Endodermal cell (in vitro differentiated cells): ENCODE results near the gene SLIT1. TPM values are rescaled to one million over a fixed set of nuclear protein-coding genes. Genes with fewer than 3 reads are reported as not detected.

Experiments
- DNase-seq: peaks from one replicate; pipeline ENCODE4 v3.0.0-alpha.2; 2017
- H3K27ac ChIP-seq: 2 replicates; pipeline ENCODE4 v1.5.1; 2013; ENCODE audit warnings: mild to moderate bottlenecking, low read depth, low read length, moderate library complexity
- H3K27me3 ChIP-seq: 2 replicates; pipeline ENCODE4 v1.6.1; 2013; ENCODE audit warnings: mild to moderate bottlenecking, low read length, moderate library complexity; ENCODE audit not compliant: insufficient read depth, control insufficient read depth, poor library complexity, severe bottlenecking
- H3K36me3 ChIP-seq: 2 replicates; pipeline ENCODE4 v1.7.0; 2013; ENCODE audit warnings: mild to moderate bottlenecking, low read length, moderate library complexity; ENCODE audit not compliant: control insufficient read depth, insufficient read depth
- H3K4me1 ChIP-seq: one replicate; pipeline ENCODE4 v1.7.0; 2013; ENCODE audit warnings: low read length; ENCODE audit not compliant: control insufficient read depth, insufficient read depth
- H3K4me3 ChIP-seq: 2 replicates; pipeline ENCODE4 v1.5.1; 2013; ENCODE audit warnings: mild to moderate bottlenecking, low read length, moderate library complexity
- H3K9ac ChIP-seq: 2 replicates; pipeline ENCODE4 v1.6.1; 2013; ENCODE audit warnings: mild to moderate bottlenecking, low read length, moderate library complexity; ENCODE audit not compliant: poor library complexity, severe bottlenecking; ENCODE audit errors: extremely low read depth
- H3K9me3 ChIP-seq: 2 replicates; pipeline ENCODE4 v1.6.1; 2013; ENCODE audit warnings: mild to moderate bottlenecking, low read length, moderate library complexity; ENCODE audit not compliant: control insufficient read depth
- H3K27ac Mint-ChIP-seq: 2 replicates; pipeline ENCODE4 v1.8.0; 2020; ENCODE audit warnings: mixed read lengths
- H3K27me3 Mint-ChIP-seq: 2 replicates; pipeline ENCODE4 v1.8.0; 2021; ENCODE audit warnings: mild to moderate bottlenecking, mixed read lengths; ENCODE audit not compliant: insufficient read depth
- H3K36me3 Mint-ChIP-seq: 2 replicates; pipeline ENCODE4 v1.8.0; 2020; ENCODE audit warnings: low read depth, mixed read lengths
- H3K4me1 Mint-ChIP-seq: 2 replicates; pipeline ENCODE4 v1.8.0; 2020; ENCODE audit warnings: mixed read lengths
- H3K4me3 Mint-ChIP-seq: 2 replicates; pipeline ENCODE4 v1.8.0; 2020; ENCODE audit warnings: mild to moderate bottlenecking, moderate library complexity, mixed read lengths
- H3K9me3 Mint-ChIP-seq: 2 replicates; pipeline ENCODE4 v1.8.0; 2020; ENCODE audit warnings: mild to moderate bottlenecking, mixed read lengths
- WGBS, 2 experiments: methylation state at CpG; one replicate each; pipeline versions ENCODE4 v1.1.5 to v1.1.7; 2013; ENCODE audit warnings: missing lambda C conversion rate in 2 of 2, mixed read lengths in 1 of 2; ENCODE audit not compliant: insufficient coverage in 1 of 2, insufficient read length in 1 of 2; 5-methylcytosine and 5-hydroxymethylcytosine counted together
- total RNA-seq, 2 donors: library from RNA; stranded (reverse); fragmentation: NEBNext Ultra II Directional in 1 of 2; extraction: Animal tissue kit (Norgen Biotek cat#: 25700) in 1 of 2; gene quantifications; 2 replicates in 1 of 2; 3 replicates in 1 of 2; pipeline ENCODE4 v1.2.1, GENCODE V29; 2021
- TF ChIP-seq, protein P1 (sequence below): fragments of 200-600 bp; sonication (generic); conservative IDR thresholded peaks from 2 replicates; pipeline ENCODE4 v1.5.0; 2021; ENCODE audit warnings: antibody characterized with exemption, mild to moderate bottlenecking

Gene SLIT1
- total RNA-seq, 2 donors from 2014 or later: 0.97 to 2.4 TPM

DNA sequence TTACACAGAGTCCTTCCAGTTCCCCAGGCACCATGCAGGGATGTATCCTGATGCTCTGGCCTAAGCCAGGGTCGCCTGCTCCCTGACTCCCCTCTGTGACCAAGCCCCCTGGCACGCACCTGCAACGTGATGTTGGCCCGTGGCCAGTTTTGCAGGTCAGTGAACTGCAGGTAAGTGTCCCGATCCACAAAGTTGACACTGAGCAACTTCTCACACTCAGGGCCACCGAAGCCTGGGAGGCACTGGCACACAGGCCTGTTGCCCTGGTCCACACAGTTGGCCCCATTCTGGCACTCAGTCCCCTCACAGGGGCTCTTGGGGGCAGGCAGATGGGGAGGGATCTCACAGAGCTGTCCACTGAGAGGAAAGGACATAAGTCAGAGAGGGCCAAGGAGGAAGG lies 179.4 kb downstream of the SLIT1 start:
- Mint-ChIP-seq H3K27ac (no peak overlapping the region), H3K36me3 (no peaks in the 10 kb centered on the region), H3K9me3 (peaks cover 12% of the 10 kb centered on the region), H3K4me3 (no peak overlapping the region), H3K27me3 (no peaks in the 10 kb centered on the region), H3K4me1 (no peaks in the 10 kb centered on the region)
- H3K9ac ChIP-seq: no peak overlapping the region
- TF ChIP-seq, protein P1, sequence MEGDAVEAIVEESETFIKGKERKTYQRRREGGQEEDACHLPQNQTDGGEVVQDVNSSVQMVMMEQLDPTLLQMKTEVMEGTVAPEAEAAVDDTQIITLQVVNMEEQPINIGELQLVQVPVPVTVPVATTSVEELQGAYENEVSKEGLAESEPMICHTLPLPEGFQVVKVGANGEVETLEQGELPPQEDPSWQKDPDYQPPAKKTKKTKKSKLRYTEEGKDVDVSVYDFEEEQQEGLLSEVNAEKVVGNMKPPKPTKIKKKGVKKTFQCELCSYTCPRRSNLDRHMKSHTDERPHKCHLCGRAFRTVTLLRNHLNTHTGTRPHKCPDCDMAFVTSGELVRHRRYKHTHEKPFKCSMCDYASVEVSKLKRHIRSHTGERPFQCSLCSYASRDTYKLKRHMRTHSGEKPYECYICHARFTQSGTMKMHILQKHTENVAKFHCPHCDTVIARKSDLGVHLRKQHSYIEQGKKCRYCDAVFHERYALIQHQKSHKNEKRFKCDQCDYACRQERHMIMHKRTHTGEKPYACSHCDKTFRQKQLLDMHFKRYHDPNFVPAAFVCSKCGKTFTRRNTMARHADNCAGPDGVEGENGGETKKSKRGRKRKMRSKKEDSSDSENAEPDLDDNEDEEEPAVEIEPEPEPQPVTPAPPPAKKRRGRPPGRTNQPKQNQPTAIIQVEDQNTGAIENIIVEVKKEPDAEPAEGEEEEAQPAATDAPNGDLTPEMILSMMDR: no peak
- no peaks in the 10 kb centered on the region for H3K36me3 ChIP-seq
- H3K4me1 ChIP-seq: no peaks in the 10 kb centered on the region
- H3K9me3 ChIP-seq: peaks cover 15% of the 10 kb centered on the region
- H3K4me3 ChIP-seq: no peak overlapping the region
- H3K27me3 ChIP-seq: no peaks in the 10 kb centered on the region
- H3K27ac ChIP-seq: no peak overlapping the region
- 82 to 86% methylated on average over 6 of the region's 6 CpGs for WGBS, 2 experiments
- peak; percentile 29 for DNase-seq

DNA sequence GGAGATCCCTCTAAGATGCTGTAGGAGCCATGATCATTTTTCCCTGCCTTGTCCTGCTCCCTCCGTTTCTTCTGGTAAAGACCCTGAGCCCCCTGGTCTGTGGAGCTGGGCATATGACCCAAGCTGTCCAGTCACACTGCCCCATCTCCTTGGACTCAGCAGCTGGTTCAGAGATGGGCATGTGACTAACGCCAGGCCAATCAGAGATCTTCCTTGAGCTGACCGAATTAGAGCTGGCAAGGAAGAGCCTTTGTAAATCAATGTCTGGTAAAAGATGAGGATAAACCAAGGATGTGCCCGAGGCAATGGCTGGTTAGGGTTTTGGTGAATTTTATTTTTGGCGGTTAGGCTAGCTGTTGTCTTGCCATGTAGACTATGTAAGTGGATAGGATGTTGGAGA lies 180.4 kb downstream of the SLIT1 start:
- Mint-ChIP-seq H3K4me3 (no peak overlapping the region), H3K27me3 (no peaks in the 10 kb centered on the region), H3K9me3 (peaks cover 12% of the 10 kb centered on the region), H3K4me1 (no peaks in the 10 kb centered on the region), H3K27ac (no peak overlapping the region), H3K36me3 (no peaks in the 10 kb centered on the region)
- H3K27me3 ChIP-seq: no peaks in the 10 kb centered on the region
- WGBS, 2 experiments: 82 to 86% methylated on average over 4 to 5 of the region's 5 CpGs
- H3K4me1 ChIP-seq: no peaks in the 10 kb centered on the region
- no peak overlapping the region for H3K9ac ChIP-seq
- H3K27ac ChIP-seq: no peak overlapping the region
- TF ChIP-seq, protein P1: no peak
- no peaks in the 10 kb centered on the region for H3K36me3 ChIP-seq
- peaks cover 15% of the 10 kb centered on the region for H3K9me3 ChIP-seq
- DNase-seq: no peak
- no peak overlapping the region for H3K4me3 ChIP-seq

DNA sequence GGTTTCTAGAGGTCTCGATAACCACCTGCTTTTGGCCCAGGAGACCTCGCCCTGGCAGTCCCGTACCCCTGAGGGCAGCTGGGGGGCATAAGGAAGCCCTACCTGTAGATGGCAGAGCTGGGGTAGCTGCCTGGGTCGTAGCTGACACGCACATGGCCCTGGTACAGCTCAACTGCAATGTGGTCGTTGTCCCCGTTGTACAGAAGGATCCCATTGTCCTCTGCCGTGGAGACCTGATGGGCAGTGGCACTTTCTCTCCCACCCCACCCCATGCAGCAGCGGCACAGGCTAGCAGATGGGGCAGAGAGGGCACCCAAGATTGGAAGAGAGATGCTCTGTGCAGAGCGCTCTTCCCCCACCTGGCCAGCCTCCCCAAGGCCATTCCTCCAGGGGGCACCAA lies 181.2 kb downstream of the SLIT1 start:
- Histone ChIP-seq H3K4me1 (no peaks in the 10 kb centered on the region), H3K27ac (no peak overlapping the region), H3K9me3 (peaks cover 15% of the 10 kb centered on the region), H3K27me3 (no peaks in the 10 kb centered on the region), H3K9ac (no peak overlapping the region), H3K4me3 (no peak overlapping the region), H3K36me3 (no peaks in the 10 kb centered on the region)
- H3K27ac Mint-ChIP-seq: no peak overlapping the region
- peaks cover 12% of the 10 kb centered on the region for H3K9me3 Mint-ChIP-seq
- H3K4me1 Mint-ChIP-seq: no peaks in the 10 kb centered on the region
- peak; percentile 34 for DNase-seq
- H3K36me3 Mint-ChIP-seq: no peaks in the 10 kb centered on the region
- TF ChIP-seq, protein P1: no peak
- no peaks in the 10 kb centered on the region for H3K27me3 Mint-ChIP-seq
- H3K4me3 Mint-ChIP-seq: no peak overlapping the region
- 90 to 94% methylated on average over 7 to 10 of the region's 10 CpGs for WGBS, 2 experiments
